D721Med (cell line): ENCODE measurements around the gene SEC14L6.

Experiments used
- DNase-seq: peaks from one replicate; pipeline ENCODE4 v3.0.0; 2011; ENCODE audit warnings: low spot score; ENCODE audit not compliant: insufficient read length
- FAIRE-seq: peaks from 2 replicates; lab custom pipeline; 2011; peaks lifted over from hg19 to GRCh38; lab: Jason Lieb, UNC
- CTCF ChIP-seq: IDR thresholded peaks from 2 replicates; pipeline ENCODE4 v1.5.1; 2012; ENCODE audit warnings: mild to moderate bottlenecking, control low read depth; ENCODE audit not compliant: insufficient read depth; ENCODE audit errors: missing control alignments

The SEC14L6 gene

GRCh38 chr22:30516731-30517130 is 29.8 kb downstream of the SEC14L6 start:
- TF ChIP-seq CTCF, result no peak
- no peak for DNase-seq
- no peak for FAIRE-seq

- DNase-seq (no peak), FAIRE-seq (no peak)
- TF ChIP-seq CTCF, result no peak
Observed at GRCh38 chr22:30516273-30516672, 30.3 kb downstream of the SEC14L6 start.

- no peak for DNase-seq
- no peak for TF ChIP-seq CTCF
- FAIRE-seq, result no peak
Observed at GRCh38 chr22:30514252-30514651, 32.3 kb downstream of the SEC14L6 start.

- FAIRE-seq, result no peak
- no peak for DNase-seq
- no peak for TF ChIP-seq CTCF
Observed at GRCh38 chr22:30513462-30513861, 33.1 kb downstream of the SEC14L6 start.

- no peak for DNase-seq
- no peak for FAIRE-seq
- TF ChIP-seq CTCF, result no peak
Observed at GRCh38 chr22:30511911-30512310, 34.6 kb downstream of the SEC14L6 start.

GRCh38 chr22:30511109-30511508 is 35.4 kb downstream of the SEC14L6 start:
- TF ChIP-seq CTCF, result no peak
- FAIRE-seq (no peak), DNase-seq (no peak)

- no peak for DNase-seq
- no peak for FAIRE-seq
- TF ChIP-seq CTCF, result no peak
Observed at GRCh38 chr22:30508216-30508615, 38.3 kb downstream of the SEC14L6 start.
